ENCODE results near the gene DERA. TPM values are rescaled to one million over a fixed set of nuclear protein-coding genes. Genes with fewer than 3 reads are reported as not detected.
A peak's percentile ranks its signal among the peaks of the same experiment; 100 is the strongest.

DERA gene
- polyA plus RNA-seq, 1 donor (not counting 4 experiments of a cell fraction or from before 2014, with no cell fraction given), result 34.2 TPM

GRCh38 chr12:16027002-16027401 is 115.9 kb downstream of the DERA start:
- no peak overlapping the region for H3K27ac ChIP-seq (ENCODE audit: control insufficient read depth, insufficient read depth, low read length)
- no peak overlapping the region for H3K4me2 ChIP-seq (ENCODE audit: control insufficient read depth, extremely low read depth, insufficient read depth, low read depth, low read length)
- FAIRE-seq (no peak), DNase-seq (ENCODE audit: low read depth, low spot score) (no peak)
- dilution Hi-C loops (cut with MboI; ENCODE audit: extremely low pct_ligation_motif_present, low sequenced_read_pairs), result no loop called here
- H4K20me1 ChIP-seq (ENCODE audit: control insufficient read depth, extremely low read depth, insufficient read depth, low read length), result no peaks in the 10 kb centered on the region
- H2AFZ ChIP-seq (ENCODE audit: control insufficient read depth, low read length), result no peak overlapping the region
- TF ChIP-seq, protein P1, sequence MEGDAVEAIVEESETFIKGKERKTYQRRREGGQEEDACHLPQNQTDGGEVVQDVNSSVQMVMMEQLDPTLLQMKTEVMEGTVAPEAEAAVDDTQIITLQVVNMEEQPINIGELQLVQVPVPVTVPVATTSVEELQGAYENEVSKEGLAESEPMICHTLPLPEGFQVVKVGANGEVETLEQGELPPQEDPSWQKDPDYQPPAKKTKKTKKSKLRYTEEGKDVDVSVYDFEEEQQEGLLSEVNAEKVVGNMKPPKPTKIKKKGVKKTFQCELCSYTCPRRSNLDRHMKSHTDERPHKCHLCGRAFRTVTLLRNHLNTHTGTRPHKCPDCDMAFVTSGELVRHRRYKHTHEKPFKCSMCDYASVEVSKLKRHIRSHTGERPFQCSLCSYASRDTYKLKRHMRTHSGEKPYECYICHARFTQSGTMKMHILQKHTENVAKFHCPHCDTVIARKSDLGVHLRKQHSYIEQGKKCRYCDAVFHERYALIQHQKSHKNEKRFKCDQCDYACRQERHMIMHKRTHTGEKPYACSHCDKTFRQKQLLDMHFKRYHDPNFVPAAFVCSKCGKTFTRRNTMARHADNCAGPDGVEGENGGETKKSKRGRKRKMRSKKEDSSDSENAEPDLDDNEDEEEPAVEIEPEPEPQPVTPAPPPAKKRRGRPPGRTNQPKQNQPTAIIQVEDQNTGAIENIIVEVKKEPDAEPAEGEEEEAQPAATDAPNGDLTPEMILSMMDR (optimal IDR thresholded peaks at IDR 0.05 in 1 of 3, IDR thresholded peaks at IDR 0.05 in 1 of 3, conservative IDR thresholded peaks at IDR 0.05 in 1 of 3; ENCODE audit: extremely low read depth in 1 of 3, insufficient read depth in 2 of 3, low read length in 3 of 3), result no peak
- TF ChIP-seq EZH2 (IDR thresholded peaks at IDR 0.05; ENCODE audit: low read length), result no peak
- no peaks in the 10 kb centered on the region for H3K36me3 ChIP-seq (ENCODE audit: control insufficient read depth in 2 of 2, extremely low read depth in 1 of 2, insufficient read depth in 2 of 2, low read length in 2 of 2)
- no peaks in the 10 kb centered on the region for H3K9me3 ChIP-seq (ENCODE audit: control insufficient read depth, low read depth, low read length)
- no peaks in the 10 kb centered on the region for H3K79me2 ChIP-seq (ENCODE audit: control insufficient read depth, insufficient read depth, low read length)
- no peaks in the 10 kb centered on the region for H3K27me3 ChIP-seq (ENCODE audit: control insufficient read depth, extremely low read depth, insufficient read depth, low read length)
- H3K9ac ChIP-seq (ENCODE audit: control insufficient read depth, extremely low read depth, insufficient read depth, low read length), result no peak overlapping the region
- no peaks in the 10 kb centered on the region for H3K4me1 ChIP-seq (ENCODE audit: control insufficient read depth, extremely low read depth, insufficient read depth, low read length)
- no peaks in the 10 kb centered on the region for H3K9me1 ChIP-seq (ENCODE audit: control insufficient read depth, extremely low read depth, insufficient read depth, low read length)
- no peak overlapping the region for H3K4me3 ChIP-seq (ENCODE audit: control insufficient read depth in 2 of 3, extremely low read depth in 1 of 3, insufficient read depth in 2 of 3, low read depth in 1 of 3, low read length in 3 of 3)

- H3K27ac ChIP-seq (ENCODE audit: control insufficient read depth, insufficient read depth, low read length), result no peak overlapping the region
- H3K4me1 ChIP-seq (ENCODE audit: control insufficient read depth, extremely low read depth, insufficient read depth, low read length), result no peaks in the 10 kb centered on the region
- no peak overlapping the region for H3K9ac ChIP-seq (ENCODE audit: control insufficient read depth, extremely low read depth, insufficient read depth, low read length)
- H3K9me3 ChIP-seq (ENCODE audit: control insufficient read depth, low read depth, low read length), result no peaks in the 10 kb centered on the region
- no peaks in the 10 kb centered on the region for H4K20me1 ChIP-seq (ENCODE audit: control insufficient read depth, extremely low read depth, insufficient read depth, low read length)
- no peaks in the 10 kb centered on the region for H3K79me2 ChIP-seq (ENCODE audit: control insufficient read depth, insufficient read depth, low read length)
- TF ChIP-seq, protein P1 (optimal IDR thresholded peaks at IDR 0.05 in 1 of 3, IDR thresholded peaks at IDR 0.05 in 1 of 3, conservative IDR thresholded peaks at IDR 0.05 in 1 of 3; ENCODE audit: extremely low read depth in 1 of 3, insufficient read depth in 2 of 3, low read length in 3 of 3), result no peak
- no peak for TF ChIP-seq EZH2 (IDR thresholded peaks at IDR 0.05; ENCODE audit: low read length)
- peaks cover 0 to 3% of the 10 kb centered on the region in 2 experiments for H3K36me3 ChIP-seq (ENCODE audit: control insufficient read depth in 2 of 2, extremely low read depth in 1 of 2, insufficient read depth in 2 of 2, low read length in 2 of 2)
- H2AFZ ChIP-seq (ENCODE audit: control insufficient read depth, low read length), result no peak overlapping the region
- DNase-seq (ENCODE audit: low read depth, low spot score), result no peak
- H3K9me1 ChIP-seq (ENCODE audit: control insufficient read depth, extremely low read depth, insufficient read depth, low read length), result no peaks in the 10 kb centered on the region
- FAIRE-seq, result peak; percentile 43
- no peaks in the 10 kb centered on the region for H3K27me3 ChIP-seq (ENCODE audit: control insufficient read depth, extremely low read depth, insufficient read depth, low read length)
- no peak overlapping the region for H3K4me2 ChIP-seq (ENCODE audit: control insufficient read depth, extremely low read depth, insufficient read depth, low read depth, low read length)
- dilution Hi-C loops (cut with MboI; ENCODE audit: extremely low pct_ligation_motif_present, low sequenced_read_pairs), result no loop called here
- no peak overlapping the region for H3K4me3 ChIP-seq (ENCODE audit: control insufficient read depth in 2 of 3, extremely low read depth in 1 of 3, insufficient read depth in 2 of 3, low read depth in 1 of 3, low read length in 3 of 3)
Observed at GRCh38 chr12:16030744-16031143, 119.6 kb downstream of the DERA start.

All from keratinocyte (primary cell).